ENCODE data around the gene TYRP1. TPM values are rescaled to one million over a fixed set of nuclear protein-coding genes. Genes with fewer than 3 reads are reported as not detected.
"Not testable (repeated sequence)": the region's sequence is repeated elsewhere in the genome, so short reads cannot be mapped to it uniquely, and the experiment has no call there.

TYRP1 gene, protein sequence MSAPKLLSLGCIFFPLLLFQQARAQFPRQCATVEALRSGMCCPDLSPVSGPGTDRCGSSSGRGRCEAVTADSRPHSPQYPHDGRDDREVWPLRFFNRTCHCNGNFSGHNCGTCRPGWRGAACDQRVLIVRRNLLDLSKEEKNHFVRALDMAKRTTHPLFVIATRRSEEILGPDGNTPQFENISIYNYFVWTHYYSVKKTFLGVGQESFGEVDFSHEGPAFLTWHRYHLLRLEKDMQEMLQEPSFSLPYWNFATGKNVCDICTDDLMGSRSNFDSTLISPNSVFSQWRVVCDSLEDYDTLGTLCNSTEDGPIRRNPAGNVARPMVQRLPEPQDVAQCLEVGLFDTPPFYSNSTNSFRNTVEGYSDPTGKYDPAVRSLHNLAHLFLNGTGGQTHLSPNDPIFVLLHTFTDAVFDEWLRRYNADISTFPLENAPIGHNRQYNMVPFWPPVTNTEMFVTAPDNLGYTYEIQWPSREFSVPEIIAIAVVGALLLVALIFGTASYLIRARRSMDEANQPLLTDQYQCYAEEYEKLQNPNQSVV
- 0.68 and 1.1 TPM in 2 replicates for total RNA-seq (2014; rRNA removed; shearing (Covaris generic))

DNA sequence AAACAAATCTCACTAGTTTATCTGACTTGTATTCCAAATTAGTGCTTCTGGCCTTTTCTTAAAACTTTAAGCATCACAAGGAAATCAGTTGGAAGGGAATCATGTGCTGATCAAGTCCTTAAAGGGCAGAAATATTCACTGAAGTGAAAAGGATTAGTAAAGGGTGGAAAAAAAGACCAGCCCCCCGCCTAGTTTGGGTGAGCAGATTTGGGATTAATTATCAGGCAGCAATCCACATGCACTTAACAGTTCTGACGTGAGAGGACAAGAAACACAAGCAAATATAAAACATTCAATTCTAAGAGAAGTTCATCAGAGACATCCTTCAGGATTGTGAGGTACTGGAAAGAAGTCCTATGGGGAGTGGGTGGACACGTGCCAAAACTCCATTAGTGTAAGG lies at the start of gene TYRP1:
TSS of gene TYRP1 (plus strand) at position 245 of the 400 bp plus-strand sequence. CDS start 612 bp downstream, outside the sequence.
- no peak for DNase-seq (ENCODE audit: low read depth)

DNA sequence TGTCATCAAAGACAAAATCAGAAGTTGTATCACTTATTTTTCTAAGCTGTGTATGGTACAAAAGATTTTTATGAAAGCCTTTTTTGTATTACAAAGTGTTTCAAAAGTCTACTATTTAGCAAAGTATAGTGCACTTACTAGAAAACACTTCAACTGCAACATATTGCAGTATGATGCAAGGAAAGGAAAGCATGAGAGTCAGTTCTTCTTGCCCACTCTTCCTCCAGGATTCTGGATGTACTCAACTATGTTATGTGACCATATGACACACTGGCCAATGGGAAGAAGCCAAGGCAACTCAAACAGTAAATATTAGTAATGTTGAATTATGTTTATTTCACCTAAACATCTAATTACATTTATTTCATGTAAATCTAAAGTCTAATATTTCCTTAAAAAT lies 49.5 kb upstream of the TYRP1 start:
- DNase-seq (ENCODE audit: low read depth) = no peak

DNA sequence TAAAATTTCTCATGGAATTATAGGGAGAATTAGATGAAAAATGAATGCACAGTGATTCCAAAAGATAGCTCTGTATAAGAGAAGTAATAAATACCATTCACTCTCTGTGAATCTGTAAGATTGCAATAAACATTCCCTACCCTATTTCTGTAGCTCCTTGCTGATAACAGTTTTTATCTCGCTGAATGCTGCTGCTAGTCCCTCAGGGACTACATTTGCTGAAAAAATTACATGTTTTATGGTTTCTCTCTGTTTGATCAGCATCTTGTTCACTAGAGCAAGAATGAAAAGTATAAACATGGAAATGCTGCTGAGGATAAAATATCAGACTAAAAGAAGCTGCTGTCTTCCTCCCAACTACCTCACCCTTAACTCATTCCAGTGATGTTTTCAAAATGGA lies 44.3 kb upstream of the TYRP1 start:
- DNase-seq (ENCODE audit: low read depth) = no peak

DNA sequence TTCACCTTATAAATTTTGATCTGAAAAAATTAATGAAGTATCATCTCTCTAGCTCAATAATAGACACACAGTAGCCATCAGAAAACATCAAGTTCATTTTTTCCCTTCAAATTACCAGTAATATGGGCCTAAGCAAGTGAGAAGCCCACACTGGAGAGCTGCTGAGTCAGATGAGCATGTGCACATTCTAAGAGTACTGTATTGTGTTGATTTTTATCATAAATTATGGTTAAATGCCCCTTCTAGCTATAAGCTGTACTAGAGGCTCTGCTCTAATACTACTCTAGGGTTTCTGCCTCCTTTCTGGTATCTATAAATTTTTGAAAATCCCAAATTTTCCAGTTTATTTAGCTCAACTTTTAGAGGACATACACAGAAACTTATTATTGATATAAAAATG lies 42.1 kb upstream of the TYRP1 start:
- DNase-seq (ENCODE audit: low read depth) = no peak

DNA sequence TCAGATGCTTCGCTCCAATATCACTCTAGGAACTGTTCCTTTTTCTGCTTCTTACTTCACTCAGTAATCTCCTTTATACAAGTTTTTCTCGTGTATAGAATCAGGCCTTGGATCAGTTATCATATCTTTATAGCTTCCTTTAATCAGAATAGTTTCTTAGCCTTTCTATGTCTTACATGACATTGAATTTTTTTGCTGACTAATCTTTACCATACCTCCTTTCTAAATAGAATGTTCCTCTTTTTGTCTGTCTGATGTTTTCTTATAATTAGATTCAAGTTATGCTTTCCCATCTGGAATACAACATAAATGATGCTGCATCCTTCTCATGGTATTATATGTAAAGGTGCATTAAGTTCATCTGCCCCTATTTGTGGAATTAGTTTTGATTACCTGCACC lies 40.2 kb upstream of the TYRP1 start:
- no peak for DNase-seq (ENCODE audit: low read depth)

DNA sequence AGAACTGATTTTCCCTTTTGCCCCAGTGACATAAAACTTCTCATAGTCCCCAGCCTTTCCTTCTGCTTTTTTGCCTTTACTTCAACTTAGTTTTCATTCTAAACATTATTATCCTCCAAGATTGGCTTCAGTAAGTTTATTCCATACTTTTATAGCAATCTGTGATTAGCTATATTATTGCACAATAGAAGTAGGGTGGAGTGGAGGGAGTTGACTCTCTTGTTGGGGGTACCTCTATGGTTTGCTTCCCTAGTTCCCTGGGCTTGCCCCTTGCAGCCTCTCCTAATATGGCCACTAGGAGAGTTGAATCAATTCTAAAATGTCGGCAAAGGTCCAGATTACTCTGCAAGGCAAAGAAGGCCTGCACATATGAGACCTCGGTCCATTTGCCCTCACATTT lies 36.4 kb upstream of the TYRP1 start:
- DNase-seq (ENCODE audit: low read depth) = no peak

DNA sequence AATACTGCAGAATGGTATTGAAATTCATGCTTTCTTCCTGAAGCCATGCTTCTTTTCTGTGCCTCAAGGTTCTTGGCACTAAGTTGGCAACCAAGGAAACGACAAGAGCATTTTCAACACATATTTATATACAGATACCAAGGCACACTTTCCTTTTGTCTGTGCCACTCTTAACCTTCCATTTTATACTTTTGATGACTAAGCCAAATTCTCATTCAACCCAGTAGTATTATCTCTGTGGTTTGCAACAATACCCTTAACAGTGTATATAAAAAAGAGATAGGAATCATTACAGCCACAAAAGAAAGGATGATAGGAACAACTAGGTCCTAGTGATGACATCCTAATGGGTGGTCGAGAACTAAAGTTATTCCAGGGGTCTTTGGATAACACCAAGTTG lies 36.0 kb upstream of the TYRP1 start:
- no peak for DNase-seq (ENCODE audit: low read depth)

DNA sequence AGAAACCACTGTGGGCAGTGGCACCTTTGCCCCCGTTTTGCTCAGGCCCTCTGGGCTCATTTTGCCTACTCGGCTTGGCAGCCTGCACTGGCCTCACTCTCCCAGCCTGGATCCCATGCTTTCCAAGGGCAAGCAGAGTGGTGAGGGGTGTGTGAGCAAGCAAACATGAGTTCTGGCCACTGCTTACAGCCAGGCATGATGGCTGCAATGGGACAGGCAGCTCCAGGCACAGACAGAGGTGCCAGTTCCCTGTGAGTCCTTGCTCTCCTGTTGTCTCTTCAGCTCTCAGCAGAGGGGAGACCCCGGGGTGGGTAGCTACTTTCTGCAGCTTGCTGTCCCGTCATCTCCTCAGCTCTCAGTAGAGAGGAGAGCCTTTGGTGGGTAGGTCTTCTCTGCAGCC lies 35.2 kb upstream of the TYRP1 start:
- no peak for DNase-seq (ENCODE audit: low read depth)

DNA sequence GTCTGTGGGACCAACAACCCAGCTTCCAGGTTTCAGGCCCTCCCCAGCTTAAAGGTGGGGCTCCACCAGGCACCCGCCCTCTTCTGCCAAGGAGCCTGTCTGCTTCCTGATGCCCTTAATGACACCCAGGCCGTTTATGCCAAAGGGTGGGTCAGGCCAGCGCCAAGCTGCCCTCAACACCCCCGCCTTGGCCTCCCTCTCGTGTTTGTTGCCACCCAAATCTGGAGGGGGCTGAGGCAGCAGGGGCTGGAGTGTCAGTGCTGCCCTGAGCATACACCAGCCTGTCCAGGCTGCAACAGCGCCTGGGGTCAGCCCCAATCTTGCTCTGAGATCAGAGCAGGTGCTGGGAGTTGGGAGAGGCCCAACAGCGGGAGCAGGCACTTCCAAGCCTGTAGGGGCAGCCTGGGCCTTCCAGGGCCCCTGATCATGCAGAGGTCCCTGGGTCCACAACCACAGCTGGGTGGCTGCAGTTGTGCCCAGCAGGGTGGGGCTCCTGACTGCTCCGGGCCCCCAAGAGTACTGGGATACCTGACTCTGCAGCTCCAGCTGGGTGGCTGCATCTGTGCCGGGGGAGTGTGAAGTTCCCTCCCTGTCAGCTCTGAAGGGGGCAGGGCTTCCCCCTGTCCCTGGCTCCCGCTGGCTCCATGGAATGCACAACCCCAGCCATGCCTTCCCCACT lies 34.5 kb upstream of the TYRP1 start:
- no peak for DNase-seq (ENCODE audit: low read depth)

DNA sequence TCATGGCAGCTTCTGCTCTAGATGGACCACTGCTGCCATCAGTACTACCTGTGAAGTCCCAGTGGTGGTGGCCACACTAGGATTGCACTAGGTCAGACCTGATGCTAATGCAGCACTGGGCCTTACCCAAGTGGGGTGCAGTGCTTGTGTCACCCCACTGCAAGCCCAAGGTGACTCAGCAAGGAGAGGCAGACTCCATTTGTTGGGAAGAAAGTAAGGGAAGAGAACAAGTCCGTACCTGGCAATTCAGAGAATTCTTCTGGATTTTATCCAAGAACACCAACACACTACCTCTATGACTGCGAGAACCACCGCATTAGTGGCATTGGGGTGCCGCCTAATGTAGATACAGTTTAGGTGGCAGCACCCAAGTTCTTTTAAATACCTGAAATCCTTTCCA lies 34.0 kb upstream of the TYRP1 start:
- DNase-seq (ENCODE audit: low read depth) = no peak

DNA sequence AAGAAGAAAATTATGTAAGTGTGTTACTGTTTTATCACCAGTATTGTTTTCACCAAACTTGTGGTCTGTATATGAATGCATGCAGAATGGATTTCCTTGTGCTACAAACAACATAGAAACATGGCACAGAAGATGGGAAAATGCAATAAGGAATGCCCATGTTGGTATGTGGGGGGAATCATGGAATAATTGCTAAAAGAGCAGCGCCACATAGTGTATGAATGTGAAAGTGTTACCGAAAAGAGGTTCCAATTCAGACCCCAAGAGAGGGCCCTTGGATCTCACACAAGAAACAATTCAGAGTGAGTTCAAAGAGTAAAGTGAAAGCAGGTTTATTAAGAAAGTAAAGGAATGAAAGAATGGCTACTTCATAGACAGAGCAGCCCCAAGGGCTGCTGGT lies 26.4 kb upstream of the TYRP1 start:
- DNase-seq (ENCODE audit: low read depth) = peak; percentile 31

DNA sequence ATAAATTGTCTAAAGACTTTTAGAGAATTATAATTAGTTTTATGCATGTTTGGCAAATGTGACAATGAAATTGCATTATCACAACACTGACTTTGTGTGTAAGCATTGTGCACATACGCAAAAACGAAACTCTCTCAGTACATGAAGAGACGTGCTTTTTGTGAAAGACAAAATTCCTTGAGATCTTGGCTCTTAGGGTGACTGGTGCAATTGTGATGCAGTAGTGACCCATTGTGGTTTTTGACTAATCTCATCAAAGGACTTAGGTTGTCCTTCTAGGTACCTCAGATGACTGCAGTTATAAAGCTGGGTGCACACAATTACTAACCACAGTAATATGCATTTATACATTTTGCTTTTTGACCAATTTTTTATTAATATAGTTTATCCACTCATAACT lies 25.3 kb upstream of the TYRP1 start:
- DNase-seq (ENCODE audit: low read depth) = peak; percentile 27

DNA sequence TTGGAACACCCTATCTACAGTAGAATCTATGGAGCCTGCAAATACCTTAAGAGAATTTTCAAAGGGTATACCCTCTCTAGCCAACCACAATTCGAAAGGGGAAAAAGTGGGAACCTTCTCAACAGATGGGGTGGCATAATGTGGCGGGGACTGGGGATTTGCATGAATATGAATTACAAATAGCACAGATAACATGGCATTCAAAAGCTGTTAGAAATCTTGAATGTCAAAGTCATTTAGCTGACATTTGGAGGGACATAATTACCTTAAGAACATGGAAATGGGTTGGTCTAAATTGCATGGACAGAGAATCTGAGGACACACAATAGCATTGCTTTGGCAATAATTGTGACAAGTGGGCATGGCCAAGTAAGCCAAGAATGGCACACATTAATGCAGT lies 23.2 kb upstream of the TYRP1 start:
- no peak for DNase-seq (ENCODE audit: low read depth)

DNA sequence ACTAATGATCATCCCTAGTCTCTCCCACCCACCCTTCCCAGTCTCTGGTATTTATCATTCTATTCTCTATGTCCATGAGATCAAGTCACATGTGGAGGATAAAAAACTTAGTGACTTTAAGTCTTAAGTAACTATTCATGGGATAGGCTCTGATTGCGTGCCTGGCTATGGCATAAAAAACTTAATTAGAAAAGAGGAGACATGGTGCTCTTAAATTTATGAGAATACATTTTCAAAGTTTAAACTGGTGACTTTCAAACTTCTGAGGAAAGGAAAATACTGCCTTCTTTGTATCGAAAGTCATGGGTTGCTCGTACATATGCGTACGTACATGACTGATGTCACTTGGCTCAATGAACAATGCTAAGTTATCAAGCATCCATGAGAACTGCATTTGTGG lies 18.2 kb upstream of the TYRP1 start:
- DNase-seq (ENCODE audit: low read depth) = no peak

DNA sequence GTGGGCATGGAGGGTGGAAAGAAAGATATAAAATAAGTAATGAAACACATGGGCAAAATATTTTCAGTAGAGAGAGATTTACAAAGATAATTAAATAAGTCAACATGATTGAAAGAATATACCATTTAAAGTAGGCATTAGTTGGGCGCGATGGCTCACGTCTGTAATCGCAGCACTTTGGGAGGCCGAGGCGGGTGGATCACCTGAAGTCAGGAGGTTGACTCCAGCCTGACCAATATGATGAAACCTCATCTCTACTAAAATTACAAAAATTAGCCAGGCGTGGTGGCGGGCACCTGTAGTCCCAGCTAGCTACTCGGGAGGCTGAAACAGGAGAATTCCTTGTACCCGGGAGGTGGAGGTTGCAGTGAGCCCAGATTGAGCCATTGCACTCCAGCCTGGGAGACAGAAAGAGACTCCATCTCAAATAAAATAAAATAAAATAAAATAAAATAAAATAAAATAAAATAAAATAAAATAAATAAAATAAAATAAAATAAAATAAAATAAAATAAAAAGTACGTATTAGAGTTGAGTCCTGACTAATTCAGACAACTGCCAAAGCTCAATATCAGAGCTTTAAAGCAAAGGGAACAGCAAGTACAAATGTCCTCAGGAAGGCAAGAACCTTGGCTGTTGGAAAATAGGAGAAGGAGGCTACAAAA lies 15.6 kb upstream of the TYRP1 start:
- DNase-seq (ENCODE audit: low read depth) = not testable (repeated sequence)

DNA sequence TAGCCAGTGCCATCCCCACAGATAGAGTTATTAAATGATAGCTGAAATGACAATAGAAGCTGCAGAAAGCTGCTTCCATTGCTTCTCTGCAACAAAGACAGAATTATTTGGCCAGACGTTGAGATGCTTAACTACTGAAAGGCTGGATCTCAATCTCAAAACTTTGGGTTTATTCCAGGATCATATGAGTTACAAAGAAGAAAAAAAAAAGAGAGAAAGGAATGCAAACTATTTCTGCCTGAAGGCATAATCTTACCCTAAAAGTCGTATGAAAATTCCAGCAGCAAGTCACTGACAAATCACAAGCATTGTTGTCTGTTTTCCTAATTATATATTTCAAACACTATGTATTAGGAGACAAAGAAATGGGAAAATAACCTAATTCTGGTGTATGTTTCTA lies 12.8 kb upstream of the TYRP1 start:
- DNase-seq (ENCODE audit: low read depth) = peak; percentile 75

DNA sequence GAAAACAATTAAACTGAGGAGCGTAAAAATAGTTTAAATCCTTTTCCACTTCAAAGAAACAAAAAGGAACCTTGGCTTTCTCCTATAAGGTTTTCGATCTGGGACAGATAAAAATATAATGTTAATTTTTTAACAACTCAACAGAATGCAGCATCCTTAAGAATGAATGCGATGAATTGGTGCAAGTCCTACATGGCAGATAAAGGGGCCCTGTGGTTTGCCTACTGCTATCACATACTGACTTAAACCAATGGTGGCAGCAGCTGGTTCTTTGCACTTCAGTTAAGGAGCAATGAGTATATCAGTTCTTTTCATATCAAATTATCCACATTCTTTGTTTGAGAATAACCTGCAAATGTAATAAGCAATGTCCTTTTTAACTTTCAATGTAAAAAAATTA lies 12.4 kb upstream of the TYRP1 start:
- no peak for DNase-seq (ENCODE audit: low read depth)

DNA sequence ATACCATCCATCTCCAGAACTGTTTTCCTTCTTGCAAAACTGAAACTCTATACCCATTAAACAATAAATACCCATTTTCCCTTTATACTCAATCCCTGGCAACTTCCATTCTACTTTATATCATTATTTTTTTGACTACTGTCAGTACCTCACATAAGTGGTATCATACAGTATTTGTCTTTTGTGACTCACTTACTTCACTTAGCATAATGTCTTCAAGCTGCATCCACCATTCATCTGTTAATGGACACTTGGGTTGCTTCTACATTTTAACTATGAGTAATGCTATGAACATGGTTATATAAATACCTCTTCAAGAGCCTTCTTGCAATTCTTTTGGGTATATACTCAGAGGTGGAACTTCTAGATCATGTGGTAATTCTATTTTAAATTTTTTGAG lies 11.6 kb upstream of the TYRP1 start:
- DNase-seq (ENCODE audit: low read depth) = peak; percentile 47

DNA sequence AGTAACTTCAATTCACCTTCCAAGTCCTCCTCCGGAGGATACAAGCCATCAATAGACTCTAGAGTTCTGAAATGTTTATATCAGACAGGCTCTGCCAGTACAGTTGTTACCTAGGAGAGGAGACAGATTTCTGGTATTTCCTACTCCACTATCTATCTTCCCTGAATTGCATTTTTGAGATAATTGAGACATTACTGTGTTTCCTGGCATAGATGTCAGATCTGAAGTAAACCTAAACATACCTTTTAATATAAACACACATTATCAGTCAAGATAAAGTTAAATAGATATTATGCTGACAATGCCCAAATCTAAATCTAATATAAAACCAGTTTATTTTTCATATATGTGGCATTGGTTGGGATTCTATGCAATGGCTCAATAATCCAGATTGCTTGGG lies 8.2 kb upstream of the TYRP1 start:
- DNase-seq (ENCODE audit: low read depth) = no peak

DNA sequence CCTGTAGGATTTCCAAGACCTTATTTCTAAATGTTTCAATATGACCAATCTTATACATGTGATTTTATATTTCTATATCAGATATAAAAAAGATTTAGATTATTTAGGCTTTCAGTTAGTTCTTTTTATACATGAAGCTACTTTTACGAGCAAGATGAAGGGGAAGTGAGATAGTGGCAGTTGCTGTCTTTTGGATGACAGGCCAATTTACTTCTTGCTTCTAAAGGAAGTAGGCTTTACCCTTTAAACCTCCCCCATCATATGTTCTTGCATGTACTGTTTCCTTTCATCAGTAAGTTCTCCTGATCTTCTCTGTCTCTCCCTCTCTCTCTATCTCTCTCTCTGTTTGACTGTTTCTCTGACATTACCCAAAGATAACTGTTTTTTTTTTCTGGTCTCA lies 4.0 kb upstream of the TYRP1 start:
- DNase-seq (ENCODE audit: low read depth) = no peak

DNA sequence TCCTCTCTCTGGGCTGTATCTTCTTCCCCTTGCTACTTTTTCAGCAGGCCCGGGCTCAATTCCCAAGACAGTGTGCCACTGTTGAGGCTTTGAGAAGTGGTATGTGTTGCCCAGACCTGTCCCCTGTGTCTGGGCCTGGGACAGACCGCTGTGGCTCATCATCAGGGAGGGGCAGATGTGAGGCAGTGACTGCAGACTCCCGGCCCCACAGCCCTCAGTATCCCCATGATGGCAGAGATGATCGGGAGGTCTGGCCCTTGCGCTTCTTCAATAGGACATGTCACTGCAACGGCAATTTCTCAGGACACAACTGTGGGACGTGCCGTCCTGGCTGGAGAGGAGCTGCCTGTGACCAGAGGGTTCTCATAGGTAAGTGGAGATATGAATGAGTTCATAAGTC lies 828 bp downstream of the TYRP1 start:
- no peak for DNase-seq (ENCODE audit: low read depth)

DNA sequence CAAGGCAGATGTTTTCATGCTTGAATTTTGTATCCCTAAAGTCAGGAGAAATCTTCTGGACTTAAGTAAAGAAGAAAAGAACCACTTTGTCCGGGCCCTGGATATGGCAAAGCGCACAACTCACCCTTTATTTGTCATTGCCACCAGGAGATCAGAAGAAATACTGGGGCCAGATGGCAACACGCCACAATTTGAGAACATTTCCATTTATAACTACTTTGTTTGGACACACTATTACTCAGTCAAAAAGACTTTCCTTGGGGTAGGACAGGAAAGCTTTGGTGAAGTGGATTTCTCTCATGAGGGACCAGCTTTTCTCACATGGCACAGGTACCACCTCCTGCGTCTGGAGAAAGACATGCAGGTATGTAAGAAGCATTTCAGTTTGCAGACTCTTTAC lies 2.3 kb downstream of the TYRP1 start:
- peak; percentile 31 for DNase-seq (ENCODE audit: low read depth)

All from RPMI7951 (cell line).